Ishikawa (cell line): Measurements from ENCODE around the gene RBM38.

ENCODE experiments used
- CEBPB ChIP-seq: IDR thresholded peaks from 2 replicates; pipeline ENCODE4 v1.6.1; 2012
- CREB1 ChIP-seq: IDR thresholded peaks from 2 replicates; pipeline ENCODE4 v1.6.1; 2012; ENCODE audit warnings: low read depth
- EGR1 ChIP-seq: IDR thresholded peaks from 2 replicates; pipeline ENCODE4 v1.6.1; 2012
- EP300 ChIP-seq: IDR thresholded peaks from 2 replicates; pipeline ENCODE4 v1.6.1; 2012; ENCODE audit warnings: borderline replicate concordance
- FOXM1 ChIP-seq: IDR thresholded peaks from 2 replicates; pipeline ENCODE4 v1.6.1; 2012; ENCODE audit warnings: low read depth, borderline replicate concordance
- NFIC ChIP-seq: IDR thresholded peaks from 2 replicates; pipeline ENCODE4 v1.6.1; 2012
- RAD21 ChIP-seq: IDR thresholded peaks from 2 replicates; pipeline ENCODE4 v1.6.1; 2012; ENCODE audit warnings: low read depth
- TAF1 ChIP-seq: IDR thresholded peaks from 2 replicates; pipeline ENCODE4 v1.6.1; 2012; ENCODE audit warnings: low read depth, mild to moderate bottlenecking
- TCF12 ChIP-seq: IDR thresholded peaks from 2 replicates; pipeline ENCODE4 v1.6.1; 2012; ENCODE audit warnings: low read depth
- TEAD4 ChIP-seq: IDR thresholded peaks from 2 replicates; pipeline ENCODE4 v1.6.1; 2012
- YY1 ChIP-seq: IDR thresholded peaks from 2 replicates; pipeline ENCODE4 v1.6.1; 2012; ENCODE audit warnings: low read depth
- ZBTB7A ChIP-seq: IDR thresholded peaks from 2 replicates; pipeline ENCODE4 v1.6.1; 2012; ENCODE audit warnings: low read depth
- TF ChIP-seq, protein P1 (sequence below): IDR thresholded peaks from 2 replicates; pipeline ENCODE4 v1.6.1; 2012
- TF ChIP-seq, protein P2 (sequence below): IDR thresholded peaks from 2 replicates; pipeline ENCODE4 v1.6.1; 2012
- TF ChIP-seq, protein P3 (sequence below): IDR thresholded peaks from 2 replicates; pipeline ENCODE4 v1.6.1; 2012; ENCODE audit warnings: low read depth, mild to moderate bottlenecking

The RBM38 gene

DNA sequence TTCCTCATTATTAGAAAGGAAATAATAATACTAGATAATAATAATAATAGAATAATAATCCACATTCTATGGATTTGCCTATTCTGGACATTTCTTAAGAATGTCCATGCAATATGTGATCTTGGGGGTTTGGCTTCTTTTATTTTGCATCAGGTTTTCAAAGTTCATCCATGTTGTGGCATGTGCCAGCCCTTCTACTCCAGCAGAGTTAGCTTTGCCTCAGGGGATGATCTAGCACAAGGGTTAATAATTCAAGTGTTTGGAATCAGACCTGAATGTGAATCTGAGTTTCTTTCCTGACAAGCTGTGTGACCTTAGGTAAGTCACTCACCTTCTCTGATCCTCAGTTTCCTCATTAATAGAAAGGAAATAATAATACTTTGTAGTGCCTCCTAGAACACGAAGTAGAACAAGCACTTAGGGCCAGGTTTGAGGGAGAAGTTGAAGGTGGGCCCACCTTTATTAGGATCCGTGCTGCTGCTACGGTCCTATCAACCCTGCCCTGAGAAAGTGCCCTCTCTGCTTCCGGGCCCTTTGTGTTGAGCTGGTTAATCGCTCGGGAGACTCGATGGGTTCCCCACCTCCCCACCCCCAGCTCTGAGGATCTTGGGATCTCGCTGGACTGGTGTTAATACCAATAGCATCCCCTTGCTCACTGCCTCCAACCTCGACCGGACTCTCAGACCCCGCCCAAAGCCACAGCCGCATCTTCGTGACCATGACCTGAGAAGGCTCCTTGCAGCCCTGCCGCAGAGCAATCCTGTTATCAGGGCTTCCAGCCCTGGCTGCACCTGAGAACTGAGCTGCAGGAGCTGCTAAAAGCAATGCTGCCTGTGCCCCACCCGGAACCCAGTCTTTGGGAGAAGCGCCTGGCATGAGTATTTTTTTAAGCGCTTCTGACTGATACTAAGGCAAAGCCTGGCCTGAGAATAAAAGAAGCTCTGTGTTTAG is 26.9 kb downstream of the RBM38 start:
- TF ChIP-seq TEAD4 (no peak), CEBPB (no peak), RAD21 (no peak), YY1 (no peak), EP300 (no peak), EGR1 (no peak), NFIC (no peak), TAF1 (no peak)
- TF ChIP-seq, protein P1, sequence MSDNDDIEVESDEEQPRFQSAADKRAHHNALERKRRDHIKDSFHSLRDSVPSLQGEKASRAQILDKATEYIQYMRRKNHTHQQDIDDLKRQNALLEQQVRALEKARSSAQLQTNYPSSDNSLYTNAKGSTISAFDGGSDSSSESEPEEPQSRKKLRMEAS: no peak
- TF ChIP-seq, protein P2, sequence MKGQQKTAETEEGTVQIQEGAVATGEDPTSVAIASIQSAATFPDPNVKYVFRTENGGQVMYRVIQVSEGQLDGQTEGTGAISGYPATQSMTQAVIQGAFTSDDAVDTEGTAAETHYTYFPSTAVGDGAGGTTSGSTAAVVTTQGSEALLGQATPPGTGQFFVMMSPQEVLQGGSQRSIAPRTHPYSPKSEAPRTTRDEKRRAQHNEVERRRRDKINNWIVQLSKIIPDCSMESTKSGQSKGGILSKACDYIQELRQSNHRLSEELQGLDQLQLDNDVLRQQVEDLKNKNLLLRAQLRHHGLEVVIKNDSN: no peak

DNA sequence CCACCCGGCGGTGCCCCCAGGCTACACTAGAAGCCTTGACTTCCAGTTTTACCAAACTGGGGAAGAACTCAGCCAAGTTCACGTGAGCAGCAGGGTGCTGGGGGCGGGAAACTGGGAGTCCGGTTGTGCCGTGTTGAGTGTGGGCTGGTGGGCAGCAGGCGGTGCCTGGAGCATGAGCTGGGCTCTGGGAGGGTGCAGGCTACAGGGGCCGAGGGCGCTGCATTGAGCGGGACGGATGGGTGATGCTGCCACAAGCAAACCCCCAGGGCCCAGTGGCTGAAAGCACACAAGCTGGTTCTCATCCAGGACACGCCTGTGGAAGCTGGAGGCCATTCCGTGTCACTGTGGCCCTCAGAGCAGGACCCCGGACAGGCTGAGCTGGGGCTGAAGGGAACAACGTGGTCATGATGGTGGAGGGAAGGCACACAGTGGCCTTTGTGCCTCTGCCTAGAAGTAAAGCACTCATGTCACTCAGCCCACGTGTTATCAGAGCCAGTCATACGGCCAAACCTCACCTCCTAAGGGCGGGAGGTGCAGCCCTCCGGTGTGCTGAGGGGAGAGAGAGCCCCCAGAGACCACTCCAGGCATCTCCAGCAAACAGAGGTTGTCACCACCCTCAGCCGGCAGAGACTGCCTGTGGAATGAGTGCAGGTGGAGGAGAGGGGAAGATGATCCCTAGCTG is 29.5 kb downstream of the RBM38 start:
- TF ChIP-seq, protein P1: no peak
- no peak for TF ChIP-seq ZBTB7A
- TF ChIP-seq NFIC: no peak
- no peak for TF ChIP-seq TEAD4
- TF ChIP-seq TCF12: no peak
- no peak for TF ChIP-seq EGR1
- TF ChIP-seq FOXM1: no peak
- no peak for TF ChIP-seq RAD21
- no peak for TF ChIP-seq YY1
- TF ChIP-seq EP300: no peak
- TF ChIP-seq, protein P3, sequence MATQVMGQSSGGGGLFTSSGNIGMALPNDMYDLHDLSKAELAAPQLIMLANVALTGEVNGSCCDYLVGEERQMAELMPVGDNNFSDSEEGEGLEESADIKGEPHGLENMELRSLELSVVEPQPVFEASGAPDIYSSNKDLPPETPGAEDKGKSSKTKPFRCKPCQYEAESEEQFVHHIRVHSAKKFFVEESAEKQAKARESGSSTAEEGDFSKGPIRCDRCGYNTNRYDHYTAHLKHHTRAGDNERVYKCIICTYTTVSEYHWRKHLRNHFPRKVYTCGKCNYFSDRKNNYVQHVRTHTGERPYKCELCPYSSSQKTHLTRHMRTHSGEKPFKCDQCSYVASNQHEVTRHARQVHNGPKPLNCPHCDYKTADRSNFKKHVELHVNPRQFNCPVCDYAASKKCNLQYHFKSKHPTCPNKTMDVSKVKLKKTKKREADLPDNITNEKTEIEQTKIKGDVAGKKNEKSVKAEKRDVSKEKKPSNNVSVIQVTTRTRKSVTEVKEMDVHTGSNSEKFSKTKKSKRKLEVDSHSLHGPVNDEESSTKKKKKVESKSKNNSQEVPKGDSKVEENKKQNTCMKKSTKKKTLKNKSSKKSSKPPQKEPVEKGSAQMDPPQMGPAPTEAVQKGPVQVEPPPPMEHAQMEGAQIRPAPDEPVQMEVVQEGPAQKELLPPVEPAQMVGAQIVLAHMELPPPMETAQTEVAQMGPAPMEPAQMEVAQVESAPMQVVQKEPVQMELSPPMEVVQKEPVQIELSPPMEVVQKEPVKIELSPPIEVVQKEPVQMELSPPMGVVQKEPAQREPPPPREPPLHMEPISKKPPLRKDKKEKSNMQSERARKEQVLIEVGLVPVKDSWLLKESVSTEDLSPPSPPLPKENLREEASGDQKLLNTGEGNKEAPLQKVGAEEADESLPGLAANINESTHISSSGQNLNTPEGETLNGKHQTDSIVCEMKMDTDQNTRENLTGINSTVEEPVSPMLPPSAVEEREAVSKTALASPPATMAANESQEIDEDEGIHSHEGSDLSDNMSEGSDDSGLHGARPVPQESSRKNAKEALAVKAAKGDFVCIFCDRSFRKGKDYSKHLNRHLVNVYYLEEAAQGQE: no peak
- TF ChIP-seq, protein P2: no peak
- no peak for TF ChIP-seq TAF1
- TF ChIP-seq CEBPB: no peak
- no peak for TF ChIP-seq CREB1

DNA sequence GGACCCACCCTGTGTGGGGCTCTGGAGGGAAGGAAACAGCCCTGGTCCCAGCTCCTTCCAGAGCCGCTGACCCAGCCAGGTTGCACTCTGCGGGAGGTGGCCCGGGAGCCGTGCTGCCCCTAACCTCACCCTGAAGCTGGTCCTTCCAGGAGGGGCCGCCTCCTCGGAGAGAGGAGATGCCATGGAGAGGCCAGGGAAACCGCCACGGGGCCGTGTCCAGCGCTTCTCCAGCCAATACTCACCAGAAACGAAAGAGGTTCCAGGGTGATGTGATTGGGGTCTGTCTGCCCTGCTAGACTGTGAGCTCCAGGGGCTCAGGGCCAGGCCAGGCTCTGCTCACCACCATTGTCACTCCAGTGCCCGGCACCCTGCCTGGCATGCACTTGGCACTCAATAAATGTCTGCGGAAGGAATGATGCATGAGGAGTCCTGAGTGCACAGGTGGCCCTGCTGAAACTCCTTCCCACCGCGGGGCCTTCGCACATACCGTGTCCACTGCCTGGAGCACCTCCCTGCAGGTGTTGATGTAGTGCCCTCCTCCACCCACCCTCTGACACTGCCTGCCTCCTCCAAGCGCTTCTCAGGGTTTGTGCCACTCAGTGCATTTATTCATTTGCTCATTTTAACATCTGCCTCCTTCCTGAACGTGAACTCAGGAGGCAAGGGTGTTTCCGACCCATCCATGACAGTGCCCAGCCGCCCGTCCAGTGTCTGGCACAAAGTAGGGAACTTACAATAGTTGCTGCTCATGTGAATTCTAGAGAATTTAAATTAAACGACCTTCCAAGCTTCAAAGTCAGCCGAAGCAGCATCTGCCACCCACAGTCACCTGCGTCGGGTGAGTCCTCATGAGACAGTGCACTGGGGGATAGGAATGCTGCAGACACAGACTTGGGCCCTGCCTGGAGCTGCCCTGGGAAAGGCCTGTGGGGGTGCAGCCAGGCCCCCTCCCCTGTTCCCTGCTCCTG is 30.3 kb downstream of the RBM38 start:
- TF ChIP-seq TCF12 (no peak), RAD21 (no peak), FOXM1 (no peak), ZBTB7A (no peak), TAF1 (no peak), CREB1 (no peak), CEBPB (no peak), EGR1 (no peak), EP300 (no peak), NFIC (no peak)
- TF ChIP-seq, protein P1: no peak
- TF ChIP-seq, protein P3: no peak

DNA sequence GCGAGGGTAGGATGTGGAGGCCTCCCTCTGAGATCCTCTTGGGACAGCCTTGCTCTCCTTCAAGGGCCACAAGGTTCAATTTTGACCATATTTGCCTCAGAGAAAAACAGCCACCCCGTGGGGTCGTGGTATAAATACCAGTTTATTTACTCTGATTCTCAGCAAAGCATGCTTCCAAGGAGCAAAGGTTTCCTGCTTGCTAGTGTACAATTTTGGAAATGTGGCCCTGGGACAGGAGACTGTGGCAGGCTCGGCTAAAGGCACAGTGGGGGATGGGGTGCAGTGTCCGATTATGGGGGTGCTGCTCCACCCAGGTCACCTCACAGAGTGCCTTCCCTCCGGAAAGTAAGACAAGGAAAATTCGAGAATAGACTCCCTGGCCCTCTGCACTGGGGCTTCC is 31.1 kb downstream of the RBM38 start:
- TF ChIP-seq CEBPB (no peak), RAD21 (no peak), TCF12 (no peak), FOXM1 (no peak), ZBTB7A (no peak), CREB1 (no peak)
- TF ChIP-seq, protein P1: no peak
